ENCODE results near the gene SFTPA1. TPM values are rescaled to one million over a fixed set of nuclear protein-coding genes. Genes with fewer than 3 reads are reported as not detected.
"Not testable (repeated sequence)": the region's sequence is repeated elsewhere in the genome, so short reads cannot be mapped to it uniquely, and the experiment has no call there.

SFTPA1 gene
- total and polyA plus RNA-seq, 3 donors from 2014 or later = not detected

DNA sequence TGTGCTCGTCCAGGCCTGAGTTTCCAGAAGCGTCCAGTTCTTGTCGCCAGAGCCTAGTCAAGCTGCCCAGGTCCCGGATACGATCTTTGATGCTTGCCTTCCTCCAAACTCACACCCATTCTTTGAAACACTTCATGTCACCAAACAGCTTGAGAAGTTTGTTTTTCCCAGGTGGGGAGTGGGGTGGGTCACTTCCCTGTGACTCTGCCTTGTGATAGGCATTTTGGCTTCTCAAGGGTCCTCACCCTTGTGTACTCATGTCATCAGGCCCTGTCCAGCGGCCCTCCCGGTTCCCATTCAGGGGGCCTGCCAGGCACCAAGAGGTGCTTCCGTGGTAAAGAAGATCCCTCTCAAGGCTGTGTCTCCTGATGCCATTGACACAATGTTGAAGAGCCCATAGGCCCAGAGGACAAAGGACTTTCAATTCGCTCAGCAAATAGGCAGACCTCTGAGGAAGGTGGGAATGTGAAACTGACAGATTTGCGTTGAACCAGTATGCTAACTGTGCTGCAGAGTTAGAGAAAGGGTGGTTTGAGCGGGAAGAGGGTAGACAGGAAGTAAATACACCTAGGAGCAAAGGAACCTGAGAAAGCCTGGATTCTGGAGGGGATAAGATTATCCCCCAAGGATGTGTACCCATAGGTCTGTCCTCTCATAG lies 24.7 kb upstream of the SFTPA1 start:
- Histone ChIP-seq H3K9me3 (no peaks in the 10 kb centered on the region), H3K4me3 (no peak overlapping the region), H3K27ac (no peak overlapping the region), H3K4me1 (no peaks in the 10 kb centered on the region), H3K27me3 (no peaks in the 10 kb centered on the region), H3K36me3 (ENCODE audit: low read depth, missing control alignments) (no peaks in the 10 kb centered on the region)
- no peak for TF ChIP-seq POLR2A (IDR thresholded peaks at IDR 0.05)
- TF ChIP-seq, protein P1, sequence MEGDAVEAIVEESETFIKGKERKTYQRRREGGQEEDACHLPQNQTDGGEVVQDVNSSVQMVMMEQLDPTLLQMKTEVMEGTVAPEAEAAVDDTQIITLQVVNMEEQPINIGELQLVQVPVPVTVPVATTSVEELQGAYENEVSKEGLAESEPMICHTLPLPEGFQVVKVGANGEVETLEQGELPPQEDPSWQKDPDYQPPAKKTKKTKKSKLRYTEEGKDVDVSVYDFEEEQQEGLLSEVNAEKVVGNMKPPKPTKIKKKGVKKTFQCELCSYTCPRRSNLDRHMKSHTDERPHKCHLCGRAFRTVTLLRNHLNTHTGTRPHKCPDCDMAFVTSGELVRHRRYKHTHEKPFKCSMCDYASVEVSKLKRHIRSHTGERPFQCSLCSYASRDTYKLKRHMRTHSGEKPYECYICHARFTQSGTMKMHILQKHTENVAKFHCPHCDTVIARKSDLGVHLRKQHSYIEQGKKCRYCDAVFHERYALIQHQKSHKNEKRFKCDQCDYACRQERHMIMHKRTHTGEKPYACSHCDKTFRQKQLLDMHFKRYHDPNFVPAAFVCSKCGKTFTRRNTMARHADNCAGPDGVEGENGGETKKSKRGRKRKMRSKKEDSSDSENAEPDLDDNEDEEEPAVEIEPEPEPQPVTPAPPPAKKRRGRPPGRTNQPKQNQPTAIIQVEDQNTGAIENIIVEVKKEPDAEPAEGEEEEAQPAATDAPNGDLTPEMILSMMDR (IDR thresholded peaks at IDR 0.05) = no peak
- intact Hi-C loops (cut with DNase I; ENCODE audit: low total_unique reads) = no loop called here
- 91 to 93% methylated on average over 9 to 11 of the region's 11 CpGs for WGBS, 2 donors
- no peak for DNase-seq

GRCh38 chr10:79586933-79587332 lies 23.8 kb upstream of the SFTPA1 start:
- 75 to 85% methylated on average over 2 of the region's 2 CpGs for WGBS, 2 donors
- intact Hi-C loops (cut with DNase I; ENCODE audit: low total_unique reads) = no loop called here
- no peak overlapping the region for H3K4me3 ChIP-seq

GRCh38 chr10:79588800-79589199 lies 21.9 kb upstream of the SFTPA1 start:
- Histone ChIP-seq H3K9me3 (no peaks in the 10 kb centered on the region), H3K27me3 (no peaks in the 10 kb centered on the region), H3K36me3 (ENCODE audit: low read depth, missing control alignments) (no peaks in the 10 kb centered on the region), H3K27ac (no peak overlapping the region), H3K4me3 (no peak overlapping the region), H3K4me1 (no peaks in the 10 kb centered on the region)
- DNase-seq = no peak
- TF ChIP-seq, protein P1 (IDR thresholded peaks at IDR 0.05) = no peak
- no peak for TF ChIP-seq POLR2A (IDR thresholded peaks at IDR 0.05)
- intact Hi-C loops (cut with DNase I; ENCODE audit: low total_unique reads) = no loop called here

More at GRCh38 chr10:79586933-79587332, 23.8 kb upstream of the SFTPA1 start:
- Histone ChIP-seq H3K27me3 (no peaks in the 10 kb centered on the region), H3K27ac (no peak overlapping the region), H3K4me1 (no peaks in the 10 kb centered on the region), H3K9me3 (no peaks in the 10 kb centered on the region), H3K36me3 (ENCODE audit: low read depth, missing control alignments) (no peaks in the 10 kb centered on the region)
- TF ChIP-seq POLR2A (IDR thresholded peaks at IDR 0.05) = no peak
- TF ChIP-seq, protein P1 (IDR thresholded peaks at IDR 0.05) = no peak
- no peak for DNase-seq

- no peak for DNase-seq
- Histone ChIP-seq H3K27me3 (no peaks in the 10 kb centered on the region), H3K4me3 (no peak overlapping the region), H3K36me3 (ENCODE audit: low read depth, missing control alignments) (no peaks in the 10 kb centered on the region), H3K4me1 (no peaks in the 10 kb centered on the region), H3K27ac (no peak overlapping the region), H3K9me3 (no peaks in the 10 kb centered on the region)
- intact Hi-C loops (cut with DNase I; ENCODE audit: low total_unique reads) = no loop called here
- no peak for TF ChIP-seq POLR2A (IDR thresholded peaks at IDR 0.05)
- TF ChIP-seq, protein P1 (IDR thresholded peaks at IDR 0.05) = no peak
- WGBS, 2 donors = 80 to 92% methylated on average over 1 of the region's 1 CpG
These were observed 17.4 kb upstream of the SFTPA1 start for GRCh38 chr10:79593377-79593776.

GRCh38 chr10:79594565-79594964 lies 16.2 kb upstream of the SFTPA1 start:
- H3K4me3 ChIP-seq; H3K27ac ChIP-seq; H3K9me3 ChIP-seq; H3K27me3 ChIP-seq; intact Hi-C loops (cut with DNase I; ENCODE audit: low total_unique reads); H3K4me1 ChIP-seq; DNase-seq; H3K36me3 ChIP-seq (ENCODE audit: low read depth, missing control alignments): not testable (repeated sequence)
- WGBS, 2 donors = 79 to 84% methylated on average over 3 of the region's 3 CpGs

All from testis (tissue), 3 donors.